GM19035 (cell line): ENCODE measurements around the gene PCDHA1.

Source experiments
- ATAC-seq: cut with Tn5 transposase; IDR thresholded peaks from one replicate; pipeline ENCODE4 v1.9.1; 2021; ENCODE audit not compliant: unreplicated experiment

The PCDHA1 gene

DNA sequence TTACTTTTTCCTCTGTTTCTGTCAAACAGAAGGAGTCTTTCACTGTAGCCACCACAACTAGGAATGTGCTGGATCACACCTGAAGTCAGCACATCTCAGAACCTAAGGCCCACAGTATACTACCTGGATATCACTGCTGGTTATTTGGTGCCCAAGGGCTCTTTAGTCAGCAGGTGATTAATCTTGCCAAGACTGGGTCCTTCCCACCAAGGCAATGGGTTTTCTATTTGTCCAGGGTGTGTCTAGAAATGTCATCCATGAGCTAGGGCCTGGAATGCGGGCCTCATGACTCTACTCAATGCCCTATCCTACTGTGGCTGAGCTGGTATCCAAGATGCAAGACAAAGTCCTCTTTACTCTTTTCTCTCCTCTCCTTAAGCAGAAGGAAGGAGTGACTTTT, 130.4 kb downstream of the PCDHA1 start:
- ATAC-seq, result no peak

DNA sequence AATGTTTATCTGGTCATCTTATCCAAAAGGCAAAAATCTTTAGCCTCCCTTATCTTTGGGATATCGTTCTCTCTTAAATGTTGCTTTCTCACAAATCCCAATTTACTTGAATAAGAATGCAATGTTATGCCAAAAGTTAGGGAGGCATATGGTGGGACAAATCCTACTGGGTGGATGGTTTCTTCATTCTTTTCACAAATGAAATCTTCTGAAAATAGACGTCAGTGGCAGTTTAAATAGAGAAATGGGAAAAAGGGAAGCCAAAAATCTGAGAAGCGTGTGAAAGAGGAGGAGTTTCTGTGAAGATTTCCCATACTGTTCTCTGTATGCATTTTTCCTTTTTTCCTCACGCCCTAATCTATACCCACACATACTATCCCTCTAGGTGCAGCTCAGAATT, 137.7 kb downstream of the PCDHA1 start:
- no peak for ATAC-seq

- ATAC-seq, result no peak
Observed at GRCh38 chr5:140925806-140926442, 140.0 kb downstream of the PCDHA1 start, which contains the start of gene PCDHAC1. PCDHAC1 (plus strand) TSS chr5:140926299; CDS start chr5:140926893, 594 bp downstream.

DNA sequence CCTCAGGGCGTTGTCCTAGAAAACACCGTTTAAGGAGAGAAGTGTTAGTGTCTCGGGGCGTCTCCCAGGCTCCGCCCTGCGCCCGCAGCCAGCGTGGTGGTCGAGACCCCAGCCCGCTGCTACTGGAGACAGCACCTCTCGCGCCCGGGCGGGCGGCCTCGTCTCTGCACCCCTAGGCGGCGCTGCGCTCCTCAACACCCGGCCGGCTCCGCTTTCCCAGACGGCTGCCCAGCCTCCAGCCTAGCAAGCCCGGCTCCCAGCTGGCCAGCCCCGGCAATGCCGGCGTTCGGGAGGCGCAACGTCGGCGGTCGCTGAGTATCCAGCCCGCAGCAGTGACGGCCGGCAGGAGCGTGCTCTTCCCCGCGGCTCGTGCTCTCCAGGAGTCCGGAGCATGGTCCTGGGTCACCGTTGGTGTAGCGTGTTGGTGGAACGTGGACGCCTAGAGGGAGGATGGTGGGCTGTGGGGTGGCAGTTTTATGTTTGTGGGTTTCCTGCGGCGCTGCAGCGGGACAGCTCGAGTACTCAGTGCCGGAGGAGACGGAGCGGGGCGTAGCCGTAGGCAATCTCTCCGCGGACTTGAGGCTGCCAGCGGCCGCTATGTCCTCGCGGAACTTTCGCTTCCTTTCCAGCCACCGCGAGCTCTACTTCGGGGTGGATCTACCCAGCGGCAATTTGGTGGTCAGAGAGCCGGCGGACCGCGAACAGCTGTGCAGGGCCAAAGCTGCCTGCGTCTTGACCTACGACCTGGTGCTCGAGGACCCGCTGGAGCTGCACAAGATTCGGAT, 140.7 kb downstream of the PCDHA1 start:
- ATAC-seq, result no peak

GRCh38 chr5:140927228-140927573, 141.3 kb downstream of the PCDHA1 start:
- no peak for ATAC-seq

DNA sequence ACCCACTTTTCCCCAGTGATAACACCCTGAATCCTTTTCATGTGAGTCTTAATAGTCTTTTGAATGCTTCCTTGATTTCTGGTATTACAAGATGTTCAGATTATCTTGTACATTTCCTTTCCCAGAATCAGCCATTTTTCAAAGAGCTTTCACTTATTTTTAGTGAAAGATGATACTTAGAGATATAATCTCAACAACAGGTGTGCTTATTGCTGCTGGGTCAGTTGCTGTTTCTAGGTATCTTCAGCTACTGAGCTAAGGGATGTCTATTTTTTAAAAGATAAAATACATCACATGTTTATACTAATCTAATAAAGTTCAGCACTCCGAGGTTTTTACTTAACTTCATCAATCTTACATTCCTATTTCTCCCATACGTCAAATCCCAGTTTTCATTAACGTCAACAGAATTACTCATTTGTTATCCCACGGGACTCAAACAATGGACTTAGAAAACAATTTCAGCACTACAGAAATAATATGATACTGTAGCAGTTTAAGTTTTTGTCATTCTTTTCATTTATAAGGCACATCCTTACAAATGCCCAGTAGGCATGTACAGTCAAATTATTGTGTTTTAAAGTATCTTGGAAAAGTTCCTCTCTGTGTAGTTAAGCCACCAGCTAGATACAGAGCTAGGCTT, 149.1 kb downstream of the PCDHA1 start:
- no peak for ATAC-seq

- ATAC-seq, result no peak
Observed at GRCh38 chr5:140946578-140946977, 160.6 kb downstream of the PCDHA1 start.

DNA sequence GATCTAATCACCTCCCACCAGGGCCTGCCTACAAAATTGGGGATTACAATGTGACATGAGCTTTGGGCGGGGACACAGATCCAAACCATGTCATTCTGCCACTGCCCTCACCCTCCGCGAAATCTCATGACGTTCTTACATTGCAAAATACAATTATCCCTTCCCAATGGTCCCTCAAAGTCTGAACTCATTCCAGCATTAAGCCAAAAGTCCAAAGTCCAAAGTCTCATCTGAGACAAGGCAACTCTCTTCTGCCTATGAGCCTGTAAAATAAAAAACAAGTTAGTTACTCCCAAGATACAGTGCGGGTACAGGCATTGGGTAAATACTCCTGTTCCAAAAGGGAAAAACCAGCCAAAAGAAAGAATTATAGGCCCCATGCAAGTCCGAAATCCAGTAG, 165.7 kb downstream of the PCDHA1 start:
- ATAC-seq, result no peak

DNA sequence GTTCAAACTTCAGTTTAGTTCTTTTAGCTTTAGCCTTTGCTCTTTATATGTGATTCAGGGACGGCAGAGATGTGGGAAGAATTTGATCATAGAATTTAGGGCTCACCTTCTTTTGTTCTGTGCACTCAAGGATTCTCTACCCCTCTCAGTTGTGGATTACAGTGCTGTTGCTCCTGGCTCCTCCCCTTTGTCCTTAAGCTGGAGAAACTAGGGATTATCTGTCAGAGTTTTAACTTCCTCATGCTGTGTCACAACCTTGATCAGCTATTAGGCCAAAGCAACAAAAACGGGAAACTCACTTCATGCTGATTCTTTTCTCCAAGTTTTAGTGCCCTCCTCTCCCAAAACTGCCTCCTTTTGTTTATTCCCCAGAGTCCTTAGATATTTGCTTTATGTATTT, 167.3 kb downstream of the PCDHA1 start:
- no peak for ATAC-seq

GRCh38 chr5:140962190-140962589, 176.2 kb downstream of the PCDHA1 start:
- no peak for ATAC-seq

DNA sequence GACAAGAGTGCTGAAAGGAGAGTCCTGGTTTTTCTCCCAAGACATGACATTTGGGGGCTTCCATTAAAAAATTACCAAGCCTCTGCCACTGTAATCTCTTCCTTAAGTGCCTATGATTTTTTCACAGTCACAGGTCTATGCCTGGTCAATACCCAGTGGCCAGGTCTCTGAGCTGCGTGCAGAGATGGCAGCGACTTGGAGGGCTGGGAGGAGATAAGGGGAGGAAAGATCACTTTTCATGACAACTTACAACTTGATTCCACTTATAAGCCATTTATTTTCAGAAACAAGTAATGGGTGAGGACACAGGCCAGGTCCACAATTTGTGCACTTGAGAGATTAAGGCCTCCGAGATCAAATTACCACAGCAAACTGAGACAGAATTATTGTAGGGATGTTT, 178.4 kb downstream of the PCDHA1 start:
- no peak for ATAC-seq

DNA sequence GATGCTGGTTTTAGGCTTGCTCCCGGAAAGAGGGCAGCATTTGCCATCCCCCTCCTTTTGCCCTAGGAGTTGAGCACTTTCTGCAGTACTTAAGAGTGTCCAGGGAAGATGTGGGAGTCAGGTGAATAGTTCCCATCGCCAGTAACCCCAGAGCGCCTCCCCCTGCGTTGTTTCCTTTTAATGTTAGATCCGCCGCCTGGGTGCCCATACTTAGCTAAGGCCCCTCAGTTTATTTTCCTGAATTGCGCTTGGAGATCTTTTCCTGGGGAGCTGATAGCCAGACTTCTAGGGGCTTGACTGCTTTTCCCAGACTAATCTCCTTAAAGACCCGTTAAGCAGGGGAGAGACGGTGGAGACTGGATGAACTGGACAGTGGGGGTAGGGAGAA, 180.0 kb downstream of the PCDHA1 start:
- no peak for ATAC-seq

GRCh38 chr5:140966293-140967225, 180.6 kb downstream of the PCDHA1 start, which contains the start of gene PCDHAC2:
PCDHAC2 (plus strand) TSS chr5:140966476; CDS start chr5:140966767, 291 bp downstream.
- no peak for ATAC-seq

DNA sequence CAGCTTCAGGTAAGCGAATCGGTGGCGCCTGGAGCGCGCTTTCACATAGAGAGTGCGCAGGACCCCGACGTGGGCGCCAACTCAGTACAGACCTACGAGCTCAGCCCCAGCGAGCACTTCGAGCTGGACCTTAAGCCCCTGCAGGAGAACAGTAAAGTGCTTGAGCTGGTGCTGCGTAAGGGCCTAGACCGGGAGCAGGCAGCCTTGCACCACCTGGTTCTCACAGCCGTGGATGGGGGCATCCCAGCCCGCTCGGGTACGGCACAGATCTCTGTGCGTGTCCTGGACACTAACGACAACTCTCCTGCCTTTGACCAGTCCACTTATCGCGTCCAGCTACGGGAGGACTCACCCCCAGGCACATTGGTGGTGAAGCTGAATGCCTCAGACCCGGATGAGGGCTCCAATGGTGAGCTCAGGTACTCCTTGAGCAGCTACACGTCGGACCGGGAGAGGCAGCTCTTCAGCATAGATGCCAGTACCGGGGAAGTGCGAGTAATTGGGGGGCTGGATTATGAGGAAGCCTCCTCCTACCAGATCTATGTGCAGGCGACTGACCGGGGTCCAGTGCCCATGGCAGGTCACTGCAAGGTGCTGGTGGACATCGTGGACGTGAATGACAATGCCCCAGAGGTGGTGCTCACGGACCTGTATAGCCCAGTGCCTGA, 181.4 kb downstream of the PCDHA1 start:
- no peak for ATAC-seq

- ATAC-seq, result no peak
Observed at GRCh38 chr5:140969880-140970279, 183.9 kb downstream of the PCDHA1 start.

- no peak for ATAC-seq
Observed at GRCh38 chr5:140973550-140973949, 187.6 kb downstream of the PCDHA1 start.

- ATAC-seq, result no peak
Observed at GRCh38 chr5:140977003-140977402, 191.1 kb downstream of the PCDHA1 start.

GRCh38 chr5:140978260-140978659, 192.3 kb downstream of the PCDHA1 start:
- ATAC-seq, result no peak

DNA sequence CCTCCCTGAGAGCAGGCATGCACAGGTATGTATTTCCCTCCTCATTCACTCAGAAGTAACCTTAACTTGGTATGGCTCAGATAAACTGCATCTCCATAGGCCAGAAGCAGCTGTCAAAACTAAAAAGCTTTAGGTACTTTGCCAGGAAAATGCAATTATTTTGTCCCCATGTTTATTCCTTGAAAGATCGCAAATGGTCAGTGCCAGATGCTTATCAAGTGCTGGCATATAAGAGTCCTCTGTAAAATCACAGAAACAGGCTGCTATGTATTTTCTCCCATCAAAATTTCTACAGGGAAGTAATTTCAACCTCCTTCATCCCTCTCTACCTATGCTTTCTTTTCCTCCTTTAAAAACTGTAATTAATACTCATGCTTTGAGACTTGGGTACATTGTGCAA, 193.0 kb downstream of the PCDHA1 start:
- ATAC-seq, result no peak

DNA sequence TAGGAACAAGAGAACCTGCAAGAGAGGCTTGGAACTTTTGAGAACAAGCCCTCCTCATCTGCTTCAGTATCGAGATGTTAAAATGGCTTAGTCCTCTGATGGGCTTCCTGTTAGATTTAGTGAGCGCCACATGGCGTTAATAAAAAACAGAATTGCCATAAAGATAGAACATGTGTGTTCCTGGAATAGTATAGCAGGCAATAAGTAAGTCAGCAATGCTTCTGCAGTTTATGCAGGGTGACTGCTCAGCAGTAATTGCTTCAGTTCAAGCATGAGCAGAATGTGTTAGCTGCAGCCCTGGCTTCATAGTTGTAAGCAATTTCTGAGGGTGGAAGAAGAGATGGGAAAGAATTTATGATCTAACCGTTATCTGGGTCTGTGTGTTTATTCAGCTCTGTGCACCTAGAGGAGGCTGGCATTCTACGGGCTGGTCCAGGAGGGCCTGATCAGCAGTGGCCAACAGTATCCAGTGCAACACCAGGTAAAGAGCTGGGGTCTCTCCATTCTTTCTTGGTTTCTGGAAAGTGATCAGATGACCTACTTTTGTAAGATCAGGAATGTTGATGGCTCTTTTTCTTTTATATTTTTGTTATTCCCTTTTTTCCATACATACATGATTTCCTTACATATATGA, 196.3 kb downstream of the PCDHA1 start:
- no peak for ATAC-seq
